ENCODE data around the gene PRCD. TPM values are rescaled to one million over a fixed set of nuclear protein-coding genes. Genes with fewer than 3 reads are reported as not detected.
"Not testable (repeated sequence)": the region's sequence is repeated elsewhere in the genome, so short reads cannot be mapped to it uniquely, and the experiment has no call there.

Gene PRCD
- total and polyA plus RNA-seq, 5 donors: 6.1 to 11.6 (median 10.2) TPM

GRCh38 chr17:76506408-76507345 is 33.2 kb upstream of the PRCD start:
- peak; percentile 64 to 77 for ATAC-seq
- Histone ChIP-seq H3K4me1 (ENCODE audit: control insufficient read depth, insufficient read depth, low read length) (peaks cover 6% of the 10 kb centered on the region), H3K27ac (ENCODE audit: low read length) (no peak overlapping the region), H3K9me3 (ENCODE audit: control insufficient read depth, low read length) (no peaks in the 10 kb centered on the region), H3K4me3 (ENCODE audit: low read length) (no peak overlapping the region), H3K27me3 (ENCODE audit: control insufficient read depth, insufficient read depth) (no peaks in the 10 kb centered on the region)
- WGBS: 28% methylated on average over 24 of the region's 24 CpGs
- intact Hi-C loops (cut with DNase I): loop anchor here (1.0 to 10.0 kb wide), 5 partner anchors 39 to 202 kb away; partner anchors contain the start of genes AANAT (in 1 of the 4) and QRICH2 (in 1 of the 4)
- peak; percentile 76 to 93 (median 91) for DNase-seq

DNA sequence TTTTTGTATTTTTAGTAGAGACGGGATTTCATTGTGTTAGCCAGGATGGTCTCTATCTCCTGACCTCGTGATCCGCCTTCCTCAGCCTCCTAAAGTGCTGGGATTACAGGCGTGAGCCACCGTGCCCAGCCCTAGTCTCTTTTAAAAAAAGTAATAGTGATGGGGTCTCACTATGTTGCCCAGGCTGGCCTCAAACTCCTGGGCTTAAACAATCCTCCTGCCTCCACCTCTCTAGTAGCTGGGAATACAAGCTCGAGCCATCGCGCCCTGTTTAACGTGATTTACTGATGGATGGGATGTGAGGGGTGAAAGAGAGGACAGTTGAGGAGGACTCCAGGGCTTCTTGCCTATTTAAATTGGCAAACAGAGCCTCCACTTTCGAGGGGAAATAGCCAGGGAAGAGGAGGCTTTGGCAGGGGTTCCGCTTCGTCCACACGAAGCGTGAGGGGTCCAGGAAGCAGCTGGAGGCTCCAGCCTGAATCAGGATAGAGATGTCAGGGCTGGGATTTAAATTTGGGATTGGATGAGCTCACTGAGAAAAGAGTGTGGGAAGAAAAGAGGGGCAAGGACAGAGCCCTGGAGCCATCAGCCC is 31.3 kb upstream of the PRCD start:
- not testable (repeated sequence) for ATAC-seq
- 56% methylated on average over 14 of the region's 14 CpGs for WGBS
- intact Hi-C loops (cut with DNase I): loop anchor here in 2 of 4 donors (5.0 to 10.0 kb wide), 3 partner anchors 41 to 204 kb away; partner anchors contain the start of genes AANAT (in 1 of the 2) and QRICH2 (in 1 of the 2)

GRCh38 chr17:76510831-76511244 is 29.0 kb upstream of the PRCD start:
- H3K9me3 ChIP-seq (ENCODE audit: control insufficient read depth, low read length): no peaks in the 10 kb centered on the region
- no peaks in the 10 kb centered on the region for H3K4me1 ChIP-seq (ENCODE audit: control insufficient read depth, insufficient read depth, low read length)
- H3K27me3 ChIP-seq (ENCODE audit: control insufficient read depth, insufficient read depth): no peaks in the 10 kb centered on the region
- no peak overlapping the region for H3K27ac ChIP-seq (ENCODE audit: low read length)
- H3K4me3 ChIP-seq (ENCODE audit: low read length): no peak overlapping the region
- intact Hi-C loops (cut with DNase I): no loop called here
- DNase-seq (no peak), ATAC-seq (no peak)
- 17% methylated on average over 9 of the region's 9 CpGs for WGBS

More for the DNA sequence above, 31.3 kb upstream of the PRCD start:
- not testable (repeated sequence) for H3K27ac ChIP-seq (ENCODE audit: low read length); H3K27me3 ChIP-seq (ENCODE audit: control insufficient read depth, insufficient read depth); DNase-seq; H3K4me3 ChIP-seq (ENCODE audit: low read length); H3K9me3 ChIP-seq (ENCODE audit: control insufficient read depth, low read length); H3K4me1 ChIP-seq (ENCODE audit: control insufficient read depth, insufficient read depth, low read length)

- DNase-seq: no peak
- no peaks in the 10 kb centered on the region for H3K27me3 ChIP-seq (ENCODE audit: control insufficient read depth, insufficient read depth)
- no peaks in the 10 kb centered on the region for H3K9me3 ChIP-seq (ENCODE audit: control insufficient read depth, low read length)
- no peak overlapping the region for H3K27ac ChIP-seq (ENCODE audit: low read length)
- no peaks in the 10 kb centered on the region for H3K4me1 ChIP-seq (ENCODE audit: control insufficient read depth, insufficient read depth, low read length)
- no peak overlapping the region for H3K4me3 ChIP-seq (ENCODE audit: low read length)
- 86% methylated on average over 13 of the region's 13 CpGs for WGBS
- intact Hi-C loops (cut with DNase I): no loop called here
- ATAC-seq: no peak
Measured at GRCh38 chr17:76511668-76512365, 28.0 kb upstream of the PRCD start.

- no peaks in the 10 kb centered on the region for H3K27me3 ChIP-seq (ENCODE audit: control insufficient read depth, insufficient read depth)
- no peak for DNase-seq
- no peak for ATAC-seq
- WGBS: 85% methylated on average over 22 of the region's 22 CpGs
- H3K9me3 ChIP-seq (ENCODE audit: control insufficient read depth, low read length): no peaks in the 10 kb centered on the region
- H3K4me3 ChIP-seq (ENCODE audit: low read length): no peak overlapping the region
- H3K4me1 ChIP-seq (ENCODE audit: control insufficient read depth, insufficient read depth, low read length): no peaks in the 10 kb centered on the region
- intact Hi-C loops (cut with DNase I): no loop called here
- H3K27ac ChIP-seq (ENCODE audit: low read length): no peak overlapping the region
Measured at GRCh38 chr17:76512366-76513305, 27.2 kb upstream of the PRCD start.

DNA sequence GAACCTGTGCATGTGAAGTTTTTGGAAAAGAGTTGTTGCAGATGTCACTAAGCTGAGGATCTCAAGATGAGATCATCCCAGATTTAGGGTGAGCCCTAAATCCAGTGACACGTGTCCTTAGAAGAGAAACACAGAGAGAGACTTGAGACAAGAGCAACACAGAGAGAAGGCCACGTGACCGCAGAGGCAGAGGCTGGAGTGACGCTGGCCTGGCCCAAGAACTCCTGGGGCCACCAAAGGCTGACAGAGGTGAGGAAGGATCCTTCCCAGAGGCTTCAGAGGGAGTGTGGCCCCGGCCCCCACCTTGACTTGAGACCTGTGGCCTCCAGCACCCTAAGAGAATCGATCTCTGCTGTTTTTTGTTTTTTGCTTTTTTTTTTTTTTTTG is 26.5 kb upstream of the PRCD start:
- 70% methylated on average over 6 of the region's 6 CpGs for WGBS
- H3K27me3 ChIP-seq (ENCODE audit: control insufficient read depth, insufficient read depth): no peaks in the 10 kb centered on the region
- no peak overlapping the region for H3K4me3 ChIP-seq (ENCODE audit: low read length)
- intact Hi-C loops (cut with DNase I): no loop called here
- ATAC-seq (no peak), DNase-seq (no peak)
- no peaks in the 10 kb centered on the region for H3K4me1 ChIP-seq (ENCODE audit: control insufficient read depth, insufficient read depth, low read length)
- H3K27ac ChIP-seq (ENCODE audit: low read length): no peak overlapping the region
- H3K9me3 ChIP-seq (ENCODE audit: control insufficient read depth, low read length): no peaks in the 10 kb centered on the region

- H3K4me1 ChIP-seq (ENCODE audit: control insufficient read depth, insufficient read depth, low read length); ATAC-seq; H3K27ac ChIP-seq (ENCODE audit: low read length); H3K4me3 ChIP-seq (ENCODE audit: low read length); DNase-seq; H3K27me3 ChIP-seq (ENCODE audit: control insufficient read depth, insufficient read depth); H3K9me3 ChIP-seq (ENCODE audit: control insufficient read depth, low read length); intact Hi-C loops (cut with DNase I): not testable (repeated sequence)
- 94% methylated on average over 6 of the region's 6 CpGs for WGBS
Measured at GRCh38 chr17:76514355-76514754, 25.5 kb upstream of the PRCD start.

DNA sequence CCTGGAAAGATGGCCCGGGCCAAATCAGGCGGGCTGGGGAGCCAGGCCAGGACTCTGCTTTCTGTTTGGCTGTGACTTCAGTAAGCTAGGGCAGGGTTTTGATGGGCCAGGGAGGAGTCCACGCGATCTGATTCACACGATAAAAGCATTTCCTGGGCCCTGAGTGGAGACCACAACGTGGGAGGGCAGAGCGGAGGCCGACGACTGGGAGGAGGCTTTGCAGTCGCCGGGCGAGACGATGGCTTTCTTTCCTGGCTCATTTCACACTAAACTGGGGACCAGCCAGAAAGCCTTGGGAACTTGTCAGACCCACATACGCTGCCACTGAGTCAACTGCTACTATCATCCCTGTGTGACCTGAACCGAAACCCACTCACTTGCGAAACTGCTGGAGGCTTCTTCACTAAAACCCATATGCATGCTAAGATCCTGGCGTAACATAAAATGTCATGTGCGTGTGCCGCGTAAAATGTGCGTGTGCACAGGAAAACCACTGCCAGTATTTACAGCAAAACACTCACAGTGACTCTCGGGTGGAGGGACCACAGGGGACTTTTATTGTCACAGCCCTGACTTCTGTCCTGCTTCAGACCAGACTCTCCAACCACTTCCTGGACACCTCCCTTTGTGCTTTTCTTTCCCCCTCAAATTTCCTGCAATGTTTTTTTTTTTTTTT is 24.4 kb upstream of the PRCD start:
- Histone ChIP-seq H3K27me3 (ENCODE audit: control insufficient read depth, insufficient read depth) (no peaks in the 10 kb centered on the region), H3K4me3 (ENCODE audit: low read length) (no peak overlapping the region), H3K27ac (ENCODE audit: low read length) (peak overlapping the region; percentile 90), H3K9me3 (ENCODE audit: control insufficient read depth, low read length) (no peaks in the 10 kb centered on the region), H3K4me1 (ENCODE audit: control insufficient read depth, insufficient read depth, low read length) (no peaks in the 10 kb centered on the region)
- WGBS: 29% methylated on average over 22 of the region's 22 CpGs
- DNase-seq (peak; percentile 87 to 89 (median 88)), ATAC-seq (peak; percentile 66 to 84)
- intact Hi-C loops (cut with DNase I): no loop called here

- 90% methylated on average over 11 of the region's 11 CpGs for WGBS
- no peak overlapping the region for H3K4me3 ChIP-seq (ENCODE audit: low read length)
- no peak for ATAC-seq
- H3K4me1 ChIP-seq (ENCODE audit: control insufficient read depth, insufficient read depth, low read length): no peaks in the 10 kb centered on the region
- no peaks in the 10 kb centered on the region for H3K9me3 ChIP-seq (ENCODE audit: control insufficient read depth, low read length)
- H3K27ac ChIP-seq (ENCODE audit: low read length): no peak overlapping the region
- no peaks in the 10 kb centered on the region for H3K27me3 ChIP-seq (ENCODE audit: control insufficient read depth, insufficient read depth)
- no peak for DNase-seq
- intact Hi-C loops (cut with DNase I): no loop called here
Measured at GRCh38 chr17:76517638-76518038, 22.2 kb upstream of the PRCD start.
